ENCODE data around the gene C11orf42.
"Not testable (repeated sequence)": the region's sequence is repeated elsewhere in the genome, so short reads cannot be mapped to it uniquely, and the experiment has no call there.

C11orf42 gene

GRCh38 chr11:6224421-6224820 lies 19.1 kb downstream of the C11orf42 start:
- DNase-seq = no peak

GRCh38 chr11:6225024-6225423 lies 19.7 kb downstream of the C11orf42 start:
- DNase-seq = no peak

DNA sequence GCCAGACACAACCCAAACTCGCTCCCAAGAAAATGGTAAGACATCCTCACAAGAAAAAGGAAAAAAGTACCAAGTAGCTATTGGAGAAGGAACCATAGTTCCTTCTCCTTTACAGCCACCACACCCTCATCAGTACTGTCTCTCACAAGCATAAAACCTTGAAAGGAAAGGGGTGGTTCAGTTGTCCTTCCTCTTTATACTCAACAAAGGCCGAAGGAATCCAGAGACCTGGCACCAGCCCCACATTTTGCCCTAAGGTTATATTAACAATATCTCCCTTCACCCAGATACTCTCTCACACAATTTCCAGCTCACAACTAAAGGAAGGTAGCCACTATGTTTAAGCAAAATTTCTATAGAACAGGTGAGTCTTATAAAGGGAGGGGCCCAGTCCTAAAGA lies 20.5 kb downstream of the C11orf42 start:
- DNase-seq = no peak

- DNase-seq = no peak
Observed at GRCh38 chr11:6228520-6228919, 23.2 kb downstream of the C11orf42 start.

- DNase-seq = no peak
Observed at GRCh38 chr11:6229911-6230310, 24.6 kb downstream of the C11orf42 start.

- DNase-seq = no peak
Observed at GRCh38 chr11:6232899-6233298, 27.5 kb downstream of the C11orf42 start.

DNA sequence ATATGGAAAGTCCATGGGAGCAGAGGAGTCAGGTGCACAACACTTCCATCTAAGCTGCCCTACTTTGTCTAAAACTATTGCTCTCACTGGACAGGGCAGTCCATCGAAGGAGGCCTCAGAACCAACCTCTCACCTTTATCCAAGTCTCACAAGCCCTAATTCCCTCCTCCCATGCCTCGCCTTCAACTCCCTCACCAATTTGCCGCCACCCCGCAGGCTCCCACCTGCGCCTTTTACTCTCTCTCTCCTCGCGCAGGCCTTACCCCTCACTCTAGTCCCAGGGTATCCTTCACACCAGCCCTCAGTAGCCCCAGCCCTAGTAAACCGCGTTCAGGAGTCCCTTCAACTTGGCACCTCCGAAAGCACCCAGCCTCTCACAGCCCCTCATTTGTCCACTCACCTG lies 28.6 kb downstream of the C11orf42 start:
- DNase-seq = no peak

GRCh38 chr11:6234387-6235107 lies 29.2 kb downstream of the C11orf42 start, which contains the start of gene FHIP1B:
Gene FHIP1B (minus strand): TSS chr11:6234636. CDS start chr11:6224516, 10,120 bp downstream.
- DNase-seq = peak; percentile 99

DNA sequence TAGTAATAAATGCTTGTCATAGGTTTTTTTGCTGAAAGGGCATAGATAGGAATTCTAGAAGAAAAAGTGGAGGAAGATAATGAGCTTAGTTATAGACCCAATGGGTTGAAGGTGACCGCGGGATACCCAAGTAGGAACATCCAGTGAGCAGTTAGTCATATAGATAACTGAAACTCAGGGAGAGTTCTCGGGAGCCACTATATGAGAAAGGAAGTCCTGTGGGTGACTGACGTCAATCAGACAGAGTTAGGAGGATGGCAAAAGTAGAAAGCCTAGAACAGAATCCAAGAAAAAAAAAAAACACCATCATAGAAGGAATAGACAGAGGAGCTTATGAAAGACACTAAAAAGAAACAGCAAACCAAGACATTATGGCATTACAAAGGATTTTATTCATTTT lies 31.9 kb downstream of the C11orf42 start:
- DNase-seq = no peak

DNA sequence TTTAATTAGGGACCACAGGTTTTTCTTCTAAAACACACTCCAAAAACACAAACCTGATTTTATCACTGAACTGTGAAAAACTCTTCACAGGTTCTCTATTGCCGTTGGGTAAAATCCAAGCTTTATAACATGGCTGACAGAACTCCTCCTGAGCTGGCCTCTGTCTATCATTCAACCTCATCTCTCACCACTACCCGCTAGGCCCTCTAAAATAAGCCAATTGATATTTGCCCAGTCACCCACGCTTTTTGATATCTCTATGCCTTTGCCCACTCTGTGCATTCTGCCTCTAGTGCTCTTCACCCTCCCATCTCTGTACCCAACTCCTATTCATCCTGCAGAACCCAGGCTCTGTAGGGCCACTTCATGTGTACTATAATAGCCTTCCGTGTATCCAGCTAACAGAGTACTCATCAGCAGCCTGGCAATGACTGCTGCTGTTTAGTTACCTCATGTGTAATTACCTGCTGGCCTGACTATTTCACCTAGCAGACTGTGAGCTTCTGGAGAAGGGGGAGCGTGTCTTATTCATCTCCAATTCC lies 32.5 kb downstream of the C11orf42 start:
- no peak for DNase-seq

- no peak for DNase-seq
Observed at GRCh38 chr11:6238902-6239301, 33.5 kb downstream of the C11orf42 start, which contains the start of gene CNGA4. Gene CNGA4 (plus strand): TSS chr11:6239089. CDS start chr11:6239207, 118 bp downstream.

- no peak for DNase-seq
Observed at GRCh38 chr11:6240139-6240538, 34.8 kb downstream of the C11orf42 start.

DNA sequence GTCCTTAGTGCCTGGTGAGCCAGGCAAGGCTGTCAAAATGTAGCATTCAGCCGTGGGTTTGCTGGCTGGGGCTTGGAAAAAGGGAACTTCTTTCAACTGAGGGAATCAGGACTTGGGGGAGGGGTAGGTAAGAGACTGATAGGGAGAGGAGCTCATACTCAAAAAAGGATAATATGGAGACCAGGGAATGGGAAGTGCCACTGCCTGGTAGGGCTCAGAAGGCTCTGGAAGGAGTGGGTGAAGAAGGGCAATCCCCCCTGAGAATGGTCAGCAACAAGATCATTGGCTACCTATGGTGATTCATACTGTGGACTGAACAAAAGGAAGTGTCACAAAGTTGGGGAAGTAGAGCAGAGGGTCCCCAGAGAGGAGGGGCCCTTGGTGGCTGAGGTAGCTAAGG lies 35.4 kb downstream of the C11orf42 start:
- no peak for DNase-seq

GRCh38 chr11:6241316-6241715 lies 36.0 kb downstream of the C11orf42 start:
- DNase-seq = no peak

GRCh38 chr11:6245536-6245935 lies 40.2 kb downstream of the C11orf42 start:
- no peak for DNase-seq

- no peak for DNase-seq
Observed at GRCh38 chr11:6248248-6248647, 42.9 kb downstream of the C11orf42 start.

DNA sequence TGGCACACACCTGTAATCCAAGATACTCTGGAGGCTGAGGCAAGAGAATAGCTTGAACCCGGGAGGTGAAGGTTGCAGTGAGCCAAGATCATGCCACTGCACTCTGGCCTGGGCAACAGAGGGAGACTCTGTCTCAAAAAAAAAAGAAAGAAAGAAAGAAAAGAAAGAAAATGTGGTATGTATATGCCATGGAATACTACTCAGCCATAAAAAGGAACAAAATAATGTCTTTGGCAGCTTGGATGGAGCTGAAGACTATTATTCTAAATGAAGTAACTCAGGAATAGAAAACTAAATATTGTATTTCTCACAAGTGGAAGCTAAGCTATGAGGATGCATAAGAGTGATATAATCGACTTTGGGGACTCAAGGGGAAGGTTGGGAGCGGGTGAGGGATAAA lies 43.5 kb downstream of the C11orf42 start:
- DNase-seq = not testable (repeated sequence)

GRCh38 chr11:6249770-6250555 lies 44.6 kb downstream of the C11orf42 start:
- peak; percentile 40 for DNase-seq

DNA sequence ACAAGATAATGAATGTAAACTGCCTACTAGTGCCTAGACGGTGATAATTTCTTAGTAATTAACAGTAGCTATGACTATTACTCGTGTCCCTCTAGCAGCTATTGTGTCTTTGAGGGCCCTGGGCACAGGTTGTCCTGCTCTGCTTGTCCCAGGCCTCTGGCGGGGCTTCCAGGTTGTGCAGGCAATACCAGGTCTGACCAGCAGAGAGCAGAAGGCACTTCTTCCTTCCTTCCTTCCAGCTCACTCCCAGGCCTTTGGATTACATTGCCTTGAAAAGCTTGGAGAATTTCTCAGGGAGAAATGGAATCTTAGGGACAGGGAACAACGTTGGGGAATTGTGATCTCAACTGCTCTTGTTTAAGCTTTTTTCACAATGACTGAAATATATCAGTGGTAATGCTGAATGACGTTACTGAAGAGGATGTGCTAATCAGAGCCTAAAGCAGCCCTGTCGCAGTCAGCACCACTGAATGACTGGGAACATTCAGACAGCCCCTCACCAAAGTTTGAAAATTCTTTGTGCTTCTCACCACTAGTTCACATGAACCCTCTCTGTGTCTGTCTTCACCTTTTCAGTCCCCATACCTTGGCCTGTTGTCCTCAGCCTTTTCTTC lies 45.9 kb downstream of the C11orf42 start:
- DNase-seq = peak; percentile 25

GRCh38 chr11:6251990-6252473 lies 46.7 kb downstream of the C11orf42 start:
- DNase-seq = no peak

GRCh38 chr11:6253197-6253596 lies 47.8 kb downstream of the C11orf42 start:
- no peak for DNase-seq

GRCh38 chr11:6258141-6258540 lies 52.8 kb downstream of the C11orf42 start:
- no peak for DNase-seq

- no peak for DNase-seq
Observed at GRCh38 chr11:6258571-6259081, 53.3 kb downstream of the C11orf42 start.

All from amniotic stem cell (primary cell).